Right hindlimb (tissue), 1 donor: Measurements from ENCODE around the gene PTPRZ1.
A peak's percentile ranks its signal among the peaks of the same experiment; 100 is the strongest.

Source experiments
- DNase-seq: peaks from one replicate; pipeline ENCODE4 v3.0.0-alpha.2; 2018

Gene PTPRZ1

GRCh38 chr7:121901026-121901425, 28.1 kb downstream of the PTPRZ1 start:
- no peak for DNase-seq

GRCh38 chr7:121904120-121904519, 31.2 kb downstream of the PTPRZ1 start:
- DNase-seq: no peak

- DNase-seq: no peak
Observed at GRCh38 chr7:121908042-121908441, 35.1 kb downstream of the PTPRZ1 start.

- peak; percentile 19 for DNase-seq
Observed at GRCh38 chr7:121909716-121910345, 36.9 kb downstream of the PTPRZ1 start.

- no peak for DNase-seq
Observed at GRCh38 chr7:121913947-121914675, 41.1 kb downstream of the PTPRZ1 start.

GRCh38 chr7:121914676-121915279, 41.8 kb downstream of the PTPRZ1 start:
- no peak for DNase-seq

GRCh38 chr7:121916211-121916610, 43.2 kb downstream of the PTPRZ1 start:
- no peak for DNase-seq

- DNase-seq: no peak
Observed at GRCh38 chr7:121919986-121920385, 47.0 kb downstream of the PTPRZ1 start.

GRCh38 chr7:121924269-121925186, 51.6 kb downstream of the PTPRZ1 start:
- DNase-seq: no peak

GRCh38 chr7:121931149-121931902, 58.4 kb downstream of the PTPRZ1 start:
- DNase-seq: no peak

GRCh38 chr7:121932768-121933167, 59.8 kb downstream of the PTPRZ1 start:
- no peak for DNase-seq

GRCh38 chr7:121936951-121937623, 64.1 kb downstream of the PTPRZ1 start:
- no peak for DNase-seq

GRCh38 chr7:121938429-121938996, 65.6 kb downstream of the PTPRZ1 start:
- no peak for DNase-seq

- no peak for DNase-seq
Observed at GRCh38 chr7:121940918-121941317, 68.0 kb downstream of the PTPRZ1 start.

- DNase-seq: no peak
Observed at GRCh38 chr7:121941830-121942229, 68.9 kb downstream of the PTPRZ1 start.

- no peak for DNase-seq
Observed at GRCh38 chr7:121945066-121945465, 72.1 kb downstream of the PTPRZ1 start.

GRCh38 chr7:121945480-121946236, 72.7 kb downstream of the PTPRZ1 start:
- DNase-seq: no peak

GRCh38 chr7:121953164-121953563, 80.2 kb downstream of the PTPRZ1 start:
- no peak for DNase-seq

- no peak for DNase-seq
Observed at GRCh38 chr7:121953601-121954000, 80.6 kb downstream of the PTPRZ1 start.

- DNase-seq: no peak
Observed at GRCh38 chr7:121954803-121955202, 81.8 kb downstream of the PTPRZ1 start.

GRCh38 chr7:121957626-121958025, 84.7 kb downstream of the PTPRZ1 start:
- no peak for DNase-seq
